Prostate gland (tissue), 2 donors: ENCODE results near the gene ARHGAP24.

ENCODE experiments used
- CTCF ChIP-seq, 4 experiments: fragments of 200-600 bp in 2 of 4; fragments of 450-650 bp in 2 of 4; sonication (generic) in 2 of 4; IDR thresholded peaks; 1 replicate in 3 of 4; 2 replicates in 1 of 4; pipeline ENCODE4 v1.5.1; 2016 to 2019; ENCODE audit warnings: antibody characterized with exemption in 4 of 4, mild to moderate bottlenecking in 2 of 4, moderate library complexity in 2 of 4
- POLR2AphosphoS5 ChIP-seq: sonication (generic); formaldehyde crosslinking; IDR thresholded peaks from one replicate; pipeline ENCODE4 v1.6.1; 2017; ENCODE audit warnings: antibody characterized with exemption

GRCh38 chr4:85477534-85477933 is 2.6 kb downstream of the ARHGAP24 start:
- TF ChIP-seq CTCF (IDR thresholded peaks at IDR 0.05): no peak
- no peak for TF ChIP-seq POLR2AphosphoS5
